Coronary artery (tissue), 2 donors: ENCODE results near the gene C11orf16.
"Not testable (repeated sequence)": the region's sequence is repeated elsewhere in the genome, so short reads cannot be mapped to it uniquely, and the experiment has no call there.

Experiments used
- DNase-seq: peaks from one replicate; pipeline ENCODE4 v3.0.0-alpha.2; 2017; ENCODE audit warnings: low spot score
- H3K27ac ChIP-seq, 2 donors: fragments of 200-600 bp; sonication (generic); one replicate each; pipeline ENCODE4 v1.5.1; 2016 to 2019
- H3K4me3 ChIP-seq: fragments of 200-600 bp; sonication (generic); 2 replicates; pipeline ENCODE4 v1.5.1; 2016; ENCODE audit warnings: mild to moderate bottlenecking, moderate library complexity
- CTCF ChIP-seq: fragments of 200-600 bp; sonication (generic); IDR thresholded peaks from one replicate; pipeline ENCODE4 v1.5.1; 2019; ENCODE audit warnings: antibody characterized with exemption

C11orf16 gene

GRCh38 chr11:8911029-8911823 is 21.5 kb downstream of the C11orf16 start, which contains the start of gene AKIP1:
Gene AKIP1, plus strand, starts transcription at chr11:8911189. Its CDS starts 261 bp downstream, at chr11:8911450.
- TF ChIP-seq CTCF: no peak
- peak within 1 kb of the TSS; percentile 90 to 99 for H3K27ac ChIP-seq
- peak; percentile 95 for DNase-seq
- H3K4me3 ChIP-seq: peak within 1 kb of the TSS; percentile 99

GRCh38 chr11:8910649-8911026 is 22.1 kb downstream of the C11orf16 start:
- DNase-seq: no peak
- H3K27ac ChIP-seq: peak overlapping the region; percentile 90 to 99

GRCh38 chr11:8908099-8908498 is 24.6 kb downstream of the C11orf16 start:
- no peak for DNase-seq
- TF ChIP-seq CTCF: no peak
- H3K4me3 ChIP-seq: no peak overlapping the region
- no peak overlapping the region for H3K27ac ChIP-seq

More at GRCh38 chr11:8910649-8911026, 22.1 kb downstream of the C11orf16 start:
- no peak for TF ChIP-seq CTCF
- H3K4me3 ChIP-seq: peak overlapping the region; percentile 99

GRCh38 chr11:8907116-8907515 is 25.6 kb downstream of the C11orf16 start:
- H3K27ac ChIP-seq: no peak overlapping the region
- no peak for TF ChIP-seq CTCF
- DNase-seq: no peak
- no peak overlapping the region for H3K4me3 ChIP-seq

- H3K4me3 ChIP-seq: no peak overlapping the region
- TF ChIP-seq CTCF: no peak
- no peak for DNase-seq
- H3K27ac ChIP-seq: no peak overlapping the region
Measured at GRCh38 chr11:8905528-8906165, 27.1 kb downstream of the C11orf16 start.

- TF ChIP-seq CTCF: no peak
- Histone ChIP-seq H3K27ac (no peak overlapping the region), H3K4me3 (no peak overlapping the region)
- DNase-seq: no peak
Measured at GRCh38 chr11:8899119-8899753, 33.5 kb downstream of the C11orf16 start.

- not testable (repeated sequence) for H3K4me3 ChIP-seq, H3K27ac ChIP-seq, DNase-seq
Measured at GRCh38 chr11:8891185-8891584, 41.6 kb downstream of the C11orf16 start.
